GM21786 (cell line): ENCODE measurements around the gene RTN4R.

Experiments used
- ATAC-seq: cut with Tn5 transposase; IDR thresholded peaks from one replicate; pipeline ENCODE4 v1.9.1; 2021; ENCODE audit not compliant: unreplicated experiment

RTN4R gene

GRCh38 chr22:20204806-20205205 lies 63.3 kb downstream of the RTN4R start:
- no peak for ATAC-seq

DNA sequence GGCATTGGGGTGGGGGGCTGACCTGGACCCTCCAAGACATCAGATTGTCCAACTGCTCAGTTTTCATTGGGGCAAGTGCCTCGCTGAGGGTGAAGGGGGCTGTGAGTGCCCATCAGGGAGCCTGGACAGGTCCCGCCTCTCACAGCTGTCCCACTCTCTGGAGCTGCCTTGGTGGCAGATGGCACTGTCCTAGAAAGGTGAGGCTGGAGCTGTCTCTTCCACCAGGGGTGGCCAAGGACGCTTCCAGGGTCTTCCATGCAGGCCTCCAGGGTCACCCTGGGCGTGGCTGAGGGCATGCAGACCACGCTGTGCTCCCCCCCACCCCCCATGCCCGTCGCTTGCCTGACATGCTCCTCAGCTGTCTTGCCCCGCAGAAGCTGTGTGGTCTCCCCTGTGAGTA lies 63.8 kb downstream of the RTN4R start:
- ATAC-seq, result no peak

GRCh38 chr22:20203552-20204201 lies 64.4 kb downstream of the RTN4R start:
- no peak for ATAC-seq

DNA sequence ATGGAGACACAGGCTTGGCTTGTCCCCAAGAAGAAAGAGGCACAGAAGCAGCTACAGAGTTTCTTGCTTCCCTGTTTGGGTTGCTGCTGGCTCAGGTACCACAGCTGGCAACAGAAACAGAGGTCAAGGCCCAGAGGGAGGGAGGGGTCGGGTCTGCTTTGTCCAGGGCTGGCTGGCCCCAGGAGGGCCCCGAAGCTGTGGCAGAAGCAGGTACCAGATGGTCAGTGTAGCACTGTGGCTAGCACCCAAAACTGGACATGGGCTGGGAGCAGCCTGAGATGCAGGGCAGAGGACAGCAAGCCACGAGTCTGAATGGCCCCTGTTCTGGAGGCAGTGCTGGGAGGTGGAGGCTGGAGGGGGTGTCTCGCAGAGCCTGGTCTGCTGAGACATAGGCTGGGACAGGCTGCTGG lies 65.0 kb downstream of the RTN4R start:
- no peak for ATAC-seq

DNA sequence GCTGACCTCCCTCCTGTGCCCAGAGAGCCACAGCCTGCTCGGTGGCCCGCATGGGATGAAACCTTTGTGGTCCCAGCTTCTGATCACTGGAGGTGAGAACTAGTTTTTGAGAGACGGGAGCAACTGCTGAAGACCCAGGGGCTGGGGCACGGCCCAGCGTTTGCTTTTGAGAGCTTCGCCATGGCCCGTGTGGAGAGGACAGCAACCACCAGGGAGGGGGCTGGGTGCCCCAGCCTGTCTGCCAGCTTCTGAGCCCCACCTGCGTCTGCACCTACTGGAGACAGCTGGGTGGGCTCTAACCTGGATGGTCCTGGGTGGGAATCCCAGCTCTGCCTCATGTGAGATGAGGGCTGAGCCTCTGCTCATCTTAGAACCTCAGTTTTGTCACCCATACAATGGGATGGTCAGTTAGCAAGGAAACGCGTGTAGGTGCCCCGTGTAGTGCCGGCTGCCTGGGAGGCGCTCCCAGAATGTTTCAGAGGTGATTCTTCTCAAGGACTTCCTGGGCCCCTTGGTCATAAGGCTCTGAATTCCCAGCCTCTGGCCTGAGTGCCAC lies 66.2 kb downstream of the RTN4R start:
- no peak for ATAC-seq

- no peak for ATAC-seq
Observed at GRCh38 chr22:20199906-20200305, 68.2 kb downstream of the RTN4R start.

GRCh38 chr22:20199413-20199842 lies 68.7 kb downstream of the RTN4R start:
- no peak for ATAC-seq

DNA sequence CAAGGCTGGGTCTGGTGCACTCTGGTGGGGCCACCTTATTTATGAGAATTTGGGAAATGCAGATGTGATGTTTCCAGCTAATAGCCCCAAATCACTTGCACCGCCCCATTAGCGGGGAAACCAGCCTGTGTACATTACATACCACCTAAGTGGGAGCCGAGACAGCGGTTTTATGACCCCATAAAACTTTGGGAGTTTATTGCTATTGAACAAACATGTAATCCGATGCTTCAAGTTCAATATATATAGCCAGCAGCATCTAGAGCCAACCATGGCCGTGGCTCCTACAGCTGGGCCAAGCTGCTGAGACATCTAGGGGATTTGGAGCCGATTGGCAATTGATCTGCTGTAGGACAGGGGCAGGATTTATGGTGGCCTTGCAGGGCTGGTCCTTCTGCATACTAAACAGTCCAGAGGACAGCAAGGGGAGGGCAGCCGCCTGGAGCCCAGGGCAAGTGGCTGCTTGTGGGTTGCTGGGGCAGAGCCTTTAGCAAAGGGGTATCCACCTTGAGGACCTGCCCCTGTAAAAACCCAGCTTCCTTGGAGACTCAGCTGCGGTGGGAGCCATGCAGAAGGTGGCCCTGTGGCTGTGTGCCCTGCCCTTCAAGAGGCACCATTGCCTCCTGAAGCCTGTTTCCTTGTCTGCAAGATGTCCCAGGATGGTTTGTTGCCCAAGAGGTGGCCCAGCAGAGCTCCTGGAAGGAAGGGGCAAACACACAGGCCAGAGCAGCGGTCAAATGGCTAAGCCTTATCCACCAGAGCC lies 69.4 kb downstream of the RTN4R start:
- ATAC-seq, result no peak

DNA sequence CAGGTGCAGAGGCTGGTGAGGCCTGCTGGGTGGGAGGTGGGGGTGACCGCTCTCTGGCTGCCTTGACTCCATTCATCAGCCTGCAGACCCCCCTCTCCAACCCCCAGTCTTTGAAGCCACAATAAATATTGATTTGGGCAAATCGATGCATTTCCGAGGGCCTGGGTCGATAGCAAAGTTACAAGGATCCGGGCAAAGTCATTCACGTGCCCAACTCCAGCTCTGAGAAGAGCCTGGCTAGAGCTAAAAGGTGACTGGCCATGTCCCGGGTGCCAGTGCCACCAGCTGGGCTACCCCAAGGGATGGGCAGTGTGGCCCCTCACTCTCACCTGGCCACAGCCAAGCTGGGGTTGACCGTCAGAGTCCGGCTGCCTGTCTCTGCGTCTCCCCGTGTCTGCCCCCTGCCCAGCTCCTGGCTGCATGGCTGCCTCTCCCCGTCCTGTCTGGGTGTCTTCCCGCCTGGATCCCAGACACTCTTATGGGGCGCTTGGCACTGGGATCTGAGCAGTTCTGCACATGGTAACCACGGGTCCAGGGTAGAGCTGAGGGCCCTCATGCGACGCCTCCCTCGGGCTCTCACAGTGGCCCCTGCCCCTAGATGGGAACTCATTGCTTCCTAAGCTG lies 70.6 kb downstream of the RTN4R start:
- ATAC-seq, result no peak

GRCh38 chr22:20196094-20196842 lies 71.8 kb downstream of the RTN4R start:
- ATAC-seq, result no peak

GRCh38 chr22:20194681-20195593 lies 73.2 kb downstream of the RTN4R start:
- no peak for ATAC-seq

GRCh38 chr22:20193761-20194494 lies 74.2 kb downstream of the RTN4R start:
- no peak for ATAC-seq

DNA sequence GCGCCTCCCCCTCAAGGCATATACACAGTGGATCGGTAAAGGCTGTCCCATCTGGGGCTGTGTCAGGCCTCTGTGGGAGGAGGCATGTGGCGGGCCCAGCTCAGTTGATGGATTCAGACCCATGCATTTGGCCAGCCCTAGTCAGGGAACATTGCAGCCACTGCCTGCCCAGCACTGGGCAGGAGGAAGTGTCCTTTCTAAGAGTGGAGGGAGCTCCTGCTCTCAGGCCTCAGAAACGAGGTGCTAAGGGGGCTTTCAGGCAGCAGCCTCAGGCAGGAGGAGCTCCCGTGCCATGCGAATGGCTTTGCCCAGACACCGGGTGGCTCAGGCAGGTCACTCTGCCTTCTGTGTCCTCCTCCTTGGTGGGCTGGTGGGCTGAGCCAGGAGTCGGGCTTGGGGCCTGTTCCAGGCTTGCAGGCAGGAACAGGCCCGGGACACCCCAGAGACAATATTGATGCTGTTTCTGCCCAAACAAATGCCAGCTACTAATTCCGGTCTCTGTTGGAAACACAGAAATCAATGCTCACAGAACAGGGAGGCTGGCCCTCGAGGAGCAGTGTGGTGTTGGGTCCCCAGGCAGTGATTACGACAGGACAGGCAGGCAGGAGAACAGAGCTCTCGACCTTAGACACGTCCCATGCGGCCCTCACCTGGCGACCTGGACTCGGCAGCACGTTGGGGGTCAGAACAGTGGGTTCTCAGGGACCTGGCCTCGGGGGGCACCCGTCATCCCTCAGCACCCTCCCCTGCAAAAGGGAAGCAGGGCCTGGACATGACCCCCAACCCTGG lies 75.0 kb downstream of the RTN4R start:
- no peak for ATAC-seq

DNA sequence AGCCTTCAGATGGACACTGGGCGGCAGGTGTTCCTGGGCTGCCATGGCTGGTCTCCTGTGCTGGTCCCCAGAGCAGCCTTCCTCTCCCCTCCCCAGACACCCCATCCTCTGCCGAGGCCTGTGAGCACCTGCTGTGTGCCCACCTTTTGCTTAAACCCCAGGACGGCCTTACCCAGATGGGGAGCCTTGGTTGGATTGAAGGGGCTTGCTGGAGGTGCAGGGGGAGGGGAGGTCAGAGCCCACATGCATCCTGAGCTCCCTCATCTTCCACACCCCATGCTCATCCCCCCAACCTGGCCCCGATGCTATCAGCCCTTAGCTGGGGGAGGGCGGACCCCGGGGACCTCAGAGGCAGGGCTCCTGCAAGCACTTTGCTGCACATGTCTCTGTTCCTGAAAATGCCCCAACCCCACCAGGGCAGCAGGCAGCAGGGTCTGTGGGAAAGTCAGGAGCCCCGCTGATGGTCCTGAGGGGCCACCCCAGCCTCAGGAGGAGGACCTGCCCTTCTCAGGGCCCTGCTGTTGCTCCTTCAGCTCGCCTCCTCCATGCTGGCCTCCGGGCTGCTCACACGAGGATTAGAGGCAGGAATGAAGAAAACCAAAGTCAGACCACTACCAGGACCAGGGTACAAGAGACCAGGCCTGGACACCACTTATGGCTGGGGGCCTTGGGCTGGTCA lies 75.7 kb downstream of the RTN4R start:
- ATAC-seq, result no peak

- no peak for ATAC-seq
Observed at GRCh38 chr22:20191803-20192202, 76.3 kb downstream of the RTN4R start.
